IMR-90 (cell line): ENCODE measurements around the gene SLC37A3. TPM values are rescaled to one million over a fixed set of nuclear protein-coding genes. Genes with fewer than 3 reads are reported as not detected.

Experiments
- ATAC-seq: fragments of 200-7000 bp; cut with Tn5 transposase; 2 replicates; pipeline ENCODE4 v1.9.1; 2020; ENCODE audit warnings: low read depth, mild to moderate bottlenecking, moderate library complexity
- BruUV-seq: library from RNA; stranded (reverse); fragments of 400-500 nt; replicated peaks from 2 replicates; lab custom pipeline; 2021; lab: Mats Ljungman, UMichigan
- CTCF ChIA-PET: fragments of 300-600 bp; formaldehyde crosslinking; extraction: SDS; loops from one replicate; lab custom pipeline; 2021; ENCODE audit warnings: antibody characterized with exemption; lab: Yijun Ruan, JAX
- POLR2A ChIA-PET: fragments of 300-600 bp; sonication (Branson Sonifier 250); formaldehyde crosslinking; loops from one replicate; lab custom pipeline; 2022; ENCODE audit warnings: antibody characterized with exemption; ENCODE audit not compliant: unreplicated experiment; lab: Charles Lee
- DNase-seq: peaks from one replicate; pipeline ENCODE4 v3.0.0; 2013
- H2AFZ ChIP-seq: replicated peaks from 2 replicates; pipeline ENCODE3; 2013; ENCODE audit warnings: low read length, mild to moderate bottlenecking; ENCODE audit not compliant: poor library complexity
- H2AK5ac ChIP-seq: 2 replicates; pipeline ENCODE4 v1.6.1; 2013; ENCODE audit warnings: low read depth, low read length, inconsistent platforms
- H2AK9ac ChIP-seq: replicated peaks from 2 replicates; pipeline ENCODE3; 2013; ENCODE audit warnings: mild to moderate bottlenecking, low read depth, low read length, moderate library complexity; ENCODE audit not compliant: poor library complexity
- H2BK120ac ChIP-seq: 2 replicates; pipeline ENCODE4 v1.6.1; 2013; ENCODE audit warnings: low read depth, low read length, inconsistent platforms
- H2BK15ac ChIP-seq: 3 replicates; pipeline ENCODE4 v1.6.1; 2013; ENCODE audit warnings: low read depth, low read length, inconsistent platforms
- H2BK20ac ChIP-seq: 2 replicates; pipeline ENCODE4 v1.6.1; 2013; ENCODE audit warnings: low read depth, mild to moderate bottlenecking, inconsistent platforms, low read length, moderate library complexity
- H2BK5ac ChIP-seq: 2 replicates; pipeline ENCODE4 v1.6.1; 2013; ENCODE audit warnings: mild to moderate bottlenecking, low read depth, low read length, inconsistent platforms; ENCODE audit not compliant: poor library complexity, severe bottlenecking
- H3K14ac ChIP-seq: replicated peaks from 2 replicates; pipeline ENCODE4 v1.6.1; 2013; ENCODE audit warnings: low read depth, low read length, inconsistent platforms
- H3K18ac ChIP-seq: 2 replicates; pipeline ENCODE4 v1.6.1; 2013; ENCODE audit warnings: low read depth, low read length, control low read depth
- H3K23ac ChIP-seq: 2 replicates; pipeline ENCODE4 v1.6.1; 2013; ENCODE audit warnings: low read depth, low read length, inconsistent platforms
- H3K27ac ChIP-seq: 2 replicates; pipeline ENCODE4 v1.5.1; 2013; ENCODE audit warnings: mild to moderate bottlenecking, control low read depth, low read length; ENCODE audit not compliant: insufficient read depth
- H3K27me3 ChIP-seq: 2 replicates; pipeline ENCODE4 v1.6.1; 2013; ENCODE audit warnings: low read length; ENCODE audit not compliant: control insufficient read depth, insufficient read depth
- H3K36me3 ChIP-seq: 2 replicates; pipeline ENCODE4 v1.6.1; 2013; ENCODE audit warnings: low read length, mixed read lengths; ENCODE audit not compliant: control insufficient read depth, insufficient read depth
- H3K4ac ChIP-seq: 2 replicates; pipeline ENCODE4 v1.6.1; 2013; ENCODE audit warnings: low read depth, low read length, inconsistent platforms
- H3K4me1 ChIP-seq: 2 replicates; pipeline ENCODE4 v1.6.1; 2013; ENCODE audit warnings: low read length, mixed read lengths; ENCODE audit not compliant: control insufficient read depth, insufficient read depth
- H3K4me2 ChIP-seq: 2 replicates; pipeline ENCODE4 v1.6.1; 2013; ENCODE audit warnings: low read depth, mild to moderate bottlenecking, control low read depth, low read length, moderate library complexity
- H3K4me3 ChIP-seq: 2 replicates; pipeline ENCODE4 v1.5.1; 2013; ENCODE audit warnings: low read depth, mild to moderate bottlenecking, control low read depth, low read length, moderate library complexity; ENCODE audit not compliant: insufficient read depth
- H3K56ac ChIP-seq: 2 replicates; pipeline ENCODE4 v1.6.1; 2013; ENCODE audit warnings: low read length, inconsistent platforms; ENCODE audit not compliant: insufficient read depth; ENCODE audit errors: extremely low read depth
- H3K79me1 ChIP-seq, 2 experiments: 2 replicates each; pipeline ENCODE4 v1.6.1; 2013; ENCODE audit warnings: low read length in 2 of 2, inconsistent platforms in 1 of 2, low read depth in 1 of 2
- H3K9ac ChIP-seq: 2 replicates; pipeline ENCODE4 v1.6.1; 2013; ENCODE audit warnings: low read depth, low read length, control low read depth
- H3K9me1 ChIP-seq: 2 replicates; pipeline ENCODE4 v1.6.1; 2013; ENCODE audit warnings: low read length, inconsistent platforms; ENCODE audit not compliant: insufficient read depth
- H3K9me3 ChIP-seq: 2 replicates; pipeline ENCODE4 v1.6.1; 2013; ENCODE audit warnings: low read length; ENCODE audit not compliant: control insufficient read depth, insufficient read depth
- H4K20me1 ChIP-seq: 2 replicates; pipeline ENCODE4 v1.6.1; 2013; ENCODE audit warnings: low read length, inconsistent platforms; ENCODE audit not compliant: insufficient read depth
- H4K5ac ChIP-seq: 2 replicates; pipeline ENCODE4 v1.6.1; 2013; ENCODE audit warnings: mild to moderate bottlenecking, low read depth, low read length, control low read depth
- H4K8ac ChIP-seq, 2 experiments: 2 replicates each; pipeline ENCODE4 v1.6.1; 2013; ENCODE audit warnings: low read depth in 2 of 2, low read length in 2 of 2, control low read depth in 1 of 2, inconsistent platforms in 1 of 2
- H4K91ac ChIP-seq: 2 replicates; pipeline ENCODE4 v1.6.1; 2013; ENCODE audit warnings: low read depth, low read length, inconsistent platforms; ENCODE audit not compliant: insufficient read depth
- BHLHE40 ChIP-seq: fragments of 150-350 bp; IDR thresholded peaks from 2 replicates; pipeline ENCODE4 v1.6.1; 2016; ENCODE audit warnings: mild to moderate bottlenecking, low read depth, low read length
- CEBPB ChIP-seq: IDR thresholded peaks from 2 replicates; pipeline ENCODE4 v1.6.1; 2012; ENCODE audit warnings: low read depth, low read length, improper control_type of control experiment
- CHD1 ChIP-seq: IDR thresholded peaks from 2 replicates; pipeline ENCODE4 v1.6.1; 2012; ENCODE audit warnings: low read depth, low read length, improper control_type of control experiment
- MAFK ChIP-seq: IDR thresholded peaks from 2 replicates; pipeline ENCODE4 v1.6.1; 2012; ENCODE audit warnings: low read depth, low read length, improper control_type of control experiment
- MAZ ChIP-seq: IDR thresholded peaks from 2 replicates; pipeline ENCODE4 v1.6.1; 2012; ENCODE audit warnings: low read depth, mild to moderate bottlenecking, low read length, improper control_type of control experiment, moderate library complexity, borderline replicate concordance
- NFE2L2 ChIP-seq: fragments of 150-350 bp; IDR thresholded peaks from 2 replicates; pipeline ENCODE4 v1.6.1; 2016; ENCODE audit warnings: low read depth, mild to moderate bottlenecking, low read length
- POLR2A ChIP-seq: IDR thresholded peaks from 2 replicates; pipeline ENCODE4 v1.6.1; 2012; ENCODE audit warnings: mild to moderate bottlenecking, low read depth, low read length
- RAD21 ChIP-seq: IDR thresholded peaks from 2 replicates; pipeline ENCODE4 v1.6.1; 2012; ENCODE audit warnings: low read length, improper control_type of control experiment
- RCOR1 ChIP-seq: IDR thresholded peaks from 2 replicates; pipeline ENCODE4 v1.6.1; 2012; ENCODE audit warnings: mild to moderate bottlenecking, low read length, improper control_type of control experiment; ENCODE audit not compliant: insufficient replicate concordance
- RFX5 ChIP-seq: IDR thresholded peaks from 2 replicates; pipeline ENCODE4 v1.8.0; 2012; ENCODE audit warnings: low read depth, mild to moderate bottlenecking, low read length, moderate library complexity
- SMC3 ChIP-seq: fragments of 150-350 bp; IDR thresholded peaks from 2 replicates; pipeline ENCODE4 v1.6.1; 2016; ENCODE audit warnings: low read depth, mild to moderate bottlenecking, antibody characterized with exemption, low read length, moderate library complexity
- WGBS, 2 experiments: methylation state at CpG; one replicate each; pipeline versions ENCODE4 v1.1.5 to v1.1.7; 2013; ENCODE audit warnings: missing lambda C conversion rate in 2 of 2; ENCODE audit not compliant: insufficient read length in 1 of 2; ENCODE audit errors: extremely low coverage in 2 of 2; 5-methylcytosine and 5-hydroxymethylcytosine counted together
- dilution Hi-C: fragments of 300-500 bp; cut with HindIII; formaldehyde crosslinking; loops from one replicate; pipeline ENCODE4 v1.14.3; 2018; ENCODE audit warnings: low sequenced_read_pairs; ENCODE audit not compliant: unreplicated experiment
- in situ Hi-C: fragments of 300-500 bp; cut with MboI; formaldehyde crosslinking; loops from 3 replicates; pipeline ENCODE4 v1.14.3; 2019; ENCODE audit warnings: low sequenced_read_pairs, inconsistent platforms, mixed read lengths
- intact Hi-C: fragments of 100-400 bp; cut with micrococcal nuclease; formaldehyde crosslinking; loops from 2 replicates; pipeline ENCODE4 v1.10.0; 2022
- polyA plus RNA-seq, 3 experiments: library from polyadenylated mRNA; depleted of rRNA; stranded (reverse); fragments of >200 nt; gene quantifications; 2 replicates each; pipeline ENCODE4 v1.2.3, GENCODE V29; 2012; ENCODE audit warnings: low replicate concordance in 1 of 3
- total RNA-seq: library from RNA; depleted of rRNA; stranded (reverse); fragments of >200 nt; gene quantifications from 2 replicates; pipeline ENCODE4 v1.2.3, GENCODE V29; 2012
- TF ChIP-seq, protein P1 (sequence below): fragments of 150-350 bp; IDR thresholded peaks from 2 replicates; pipeline ENCODE4 v1.6.1; 2016; ENCODE audit warnings: low read depth, mild to moderate bottlenecking, low read length, moderate library complexity, borderline replicate concordance
- TF ChIP-seq, protein P2 (sequence below): fragments of 150-350 bp; IDR thresholded peaks from 2 replicates; pipeline ENCODE4 v1.6.1; 2017; ENCODE audit warnings: mild to moderate bottlenecking, antibody characterized with exemption, low read length, low read depth

Gene SLC37A3
- total and polyA plus RNA-seq, 2 of the 4 experiments (the other 2 are of a cell fraction), result 43.2 to 45.3 TPM

DNA sequence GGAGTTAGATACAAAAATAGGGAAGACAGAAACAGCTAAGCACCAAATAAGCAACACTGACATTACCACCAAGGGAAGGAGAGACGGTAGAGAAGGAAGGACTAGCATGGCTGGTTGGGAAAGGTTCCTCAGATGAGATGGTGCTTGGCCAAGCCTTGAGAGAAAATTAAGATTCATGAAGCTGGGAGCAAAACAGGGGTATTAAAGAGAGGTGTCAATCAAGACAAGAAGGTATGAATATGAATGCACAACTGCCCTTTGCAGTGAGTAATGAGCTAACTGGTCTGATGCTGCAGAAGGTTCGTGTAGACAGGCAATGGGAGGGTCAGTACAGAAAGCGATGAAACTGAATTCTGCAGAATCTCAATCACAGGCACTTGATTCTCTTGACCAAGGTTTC, 67.7 kb downstream of the SLC37A3 start:
- ChIA-PET CTCF (no interaction called here), POLR2A (no interaction called here)
- no peak overlapping the region for H2AFZ ChIP-seq
- no peak for DNase-seq
- in situ Hi-C loops, result no loop called here
- no peaks in the 10 kb centered on the region for H3K4me1 ChIP-seq
- H3K9ac ChIP-seq, result no peak overlapping the region
- peaks cover 11% of the 10 kb centered on the region for H3K36me3 ChIP-seq
- no peak overlapping the region for H4K5ac ChIP-seq
- no peak overlapping the region for H2BK15ac ChIP-seq
- H3K4me2 ChIP-seq, result no peak overlapping the region
- no peaks in the 10 kb centered on the region for H3K27me3 ChIP-seq
- H2BK5ac ChIP-seq, result no peak overlapping the region
- no peak overlapping the region for H3K27ac ChIP-seq
- H2BK120ac ChIP-seq, result no peak overlapping the region
- H3K4me3 ChIP-seq, result no peak overlapping the region
- ATAC-seq, result no peak
- no peak overlapping the region for H3K56ac ChIP-seq
- 80% methylated on average over 2 of the region's 3 CpGs; no CpG with 5 or more reads in 1 of the 2 experiments for WGBS, 2 experiments
- H3K14ac ChIP-seq, result no peak overlapping the region
- H3K4ac ChIP-seq, result no peak overlapping the region
- dilution Hi-C loops, result no loop called here
- H3K18ac ChIP-seq, result no peak overlapping the region
- intact Hi-C loops, result no loop called here
- H3K23ac ChIP-seq, result no peak overlapping the region
- peaks cover 2% of the 10 kb centered on the region; the same call in 1 of the 2 replicates for H3K9me1 ChIP-seq
- no TSS peak for BruUV-seq
- H4K20me1 ChIP-seq, result no peaks in the 10 kb centered on the region
- H3K9me3 ChIP-seq, result no peaks in the 10 kb centered on the region
- H4K91ac ChIP-seq, result no peak overlapping the region
- TF ChIP-seq, protein P1, sequence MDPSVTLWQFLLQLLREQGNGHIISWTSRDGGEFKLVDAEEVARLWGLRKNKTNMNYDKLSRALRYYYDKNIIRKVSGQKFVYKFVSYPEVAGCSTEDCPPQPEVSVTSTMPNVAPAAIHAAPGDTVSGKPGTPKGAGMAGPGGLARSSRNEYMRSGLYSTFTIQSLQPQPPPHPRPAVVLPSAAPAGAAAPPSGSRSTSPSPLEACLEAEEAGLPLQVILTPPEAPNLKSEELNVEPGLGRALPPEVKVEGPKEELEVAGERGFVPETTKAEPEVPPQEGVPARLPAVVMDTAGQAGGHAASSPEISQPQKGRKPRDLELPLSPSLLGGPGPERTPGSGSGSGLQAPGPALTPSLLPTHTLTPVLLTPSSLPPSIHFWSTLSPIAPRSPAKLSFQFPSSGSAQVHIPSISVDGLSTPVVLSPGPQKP, result no peak
- TF ChIP-seq POLR2A (no peak), MAZ (no peak), RFX5 (no peak), NFE2L2 (no peak), SMC3 (no peak), CEBPB (no peak), CHD1 (no peak), MAFK (no peak), BHLHE40 (no peak), RCOR1 (no peak), RAD21 (no peak)
- TF ChIP-seq, protein P2, sequence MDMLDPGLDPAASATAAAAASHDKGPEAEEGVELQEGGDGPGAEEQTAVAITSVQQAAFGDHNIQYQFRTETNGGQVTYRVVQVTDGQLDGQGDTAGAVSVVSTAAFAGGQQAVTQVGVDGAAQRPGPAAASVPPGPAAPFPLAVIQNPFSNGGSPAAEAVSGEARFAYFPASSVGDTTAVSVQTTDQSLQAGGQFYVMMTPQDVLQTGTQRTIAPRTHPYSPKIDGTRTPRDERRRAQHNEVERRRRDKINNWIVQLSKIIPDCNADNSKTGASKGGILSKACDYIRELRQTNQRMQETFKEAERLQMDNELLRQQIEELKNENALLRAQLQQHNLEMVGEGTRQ, result no peak
- no peaks in the 10 kb centered on the region for H3K79me1 ChIP-seq
- H2AK5ac ChIP-seq, result no peak overlapping the region
- no peak overlapping the region for H2AK9ac ChIP-seq
- H4K8ac ChIP-seq, result no peak overlapping the region
- no peak overlapping the region for H2BK20ac ChIP-seq
